ENCODE measurements around the gene FLRT2.

- no peak for TF ChIP-seq EZH2 (IDR thresholded peaks at IDR 0.05; ENCODE audit: insufficient read depth, poor library complexity, severe bottlenecking)
- TF ChIP-seq EZH2phosphoT487 (IDR thresholded peaks at IDR 0.05; ENCODE audit: insufficient read depth, low read depth): no peak
These were observed 54.5 kb downstream of the FLRT2 start for GRCh38 chr14:85584481-85584880.
